ENCODE measurements around the gene CDH4. TPM values are rescaled to one million over a fixed set of nuclear protein-coding genes. Genes with fewer than 3 reads are reported as not detected.

The CDH4 gene
- total RNA-seq, 1 experiment from 2014 or later: 3.8 TPM

GRCh38 chr20:61667056-61667792, 415.2 kb downstream of the CDH4 start:
- DNase-seq (ENCODE audit: low read depth): no peak

GRCh38 chr20:61668065-61668650, 416.1 kb downstream of the CDH4 start:
- no peak for DNase-seq (ENCODE audit: low read depth)

GRCh38 chr20:61668771-61669503, 416.9 kb downstream of the CDH4 start:
- no peak for DNase-seq (ENCODE audit: low read depth)

GRCh38 chr20:61670274-61670673, 418.2 kb downstream of the CDH4 start:
- no peak for DNase-seq (ENCODE audit: low read depth)

GRCh38 chr20:61671559-61671958, 419.5 kb downstream of the CDH4 start:
- DNase-seq (ENCODE audit: low read depth): no peak

GRCh38 chr20:61673152-61673847, 421.2 kb downstream of the CDH4 start:
- DNase-seq (ENCODE audit: low read depth): no peak

- no peak for DNase-seq (ENCODE audit: low read depth)
These were observed 422.1 kb downstream of the CDH4 start for GRCh38 chr20:61674121-61674520.

- DNase-seq (ENCODE audit: low read depth): no peak
These were observed 422.6 kb downstream of the CDH4 start for GRCh38 chr20:61674688-61675087.

- no peak for DNase-seq (ENCODE audit: low read depth)
These were observed 425.9 kb downstream of the CDH4 start for GRCh38 chr20:61677928-61678327.

GRCh38 chr20:61678437-61678836, 426.4 kb downstream of the CDH4 start:
- no peak for DNase-seq (ENCODE audit: low read depth)

GRCh38 chr20:61679473-61679872, 427.4 kb downstream of the CDH4 start:
- DNase-seq (ENCODE audit: low read depth): no peak

- no peak for DNase-seq (ENCODE audit: low read depth)
These were observed 428.0 kb downstream of the CDH4 start for GRCh38 chr20:61680096-61680495.

GRCh38 chr20:61682114-61682995, 430.3 kb downstream of the CDH4 start:
- no peak for DNase-seq (ENCODE audit: low read depth)

- no peak for DNase-seq (ENCODE audit: low read depth)
These were observed 431.1 kb downstream of the CDH4 start for GRCh38 chr20:61682996-61683681.

GRCh38 chr20:61683721-61684120, 431.7 kb downstream of the CDH4 start:
- DNase-seq (ENCODE audit: low read depth): no peak

- DNase-seq (ENCODE audit: low read depth): no peak
These were observed 432.1 kb downstream of the CDH4 start for GRCh38 chr20:61684136-61684535.

GRCh38 chr20:61684583-61685235, 432.6 kb downstream of the CDH4 start:
- DNase-seq (ENCODE audit: low read depth): peak; percentile 41

GRCh38 chr20:61685462-61685861, 433.4 kb downstream of the CDH4 start:
- no peak for DNase-seq (ENCODE audit: low read depth)

- no peak for DNase-seq (ENCODE audit: low read depth)
These were observed 434.2 kb downstream of the CDH4 start for GRCh38 chr20:61686051-61686936.

Measured in Daoy (cell line).